GM12892 (cell line): ENCODE data around the gene IPO5.

Experiments
- POLR2A ChIP-seq: IDR thresholded peaks from 2 replicates; pipeline ENCODE4 v1.6.1; 2011; ENCODE audit warnings: low read depth, low read length, control low read depth
- POLR2AphosphoS5 ChIP-seq: IDR thresholded peaks from 2 replicates; pipeline ENCODE4 v1.6.1; 2011; ENCODE audit warnings: low read depth, low read length, control low read depth
- TAF1 ChIP-seq: IDR thresholded peaks from 2 replicates; pipeline ENCODE4 v1.6.1; 2011; ENCODE audit warnings: low read depth, mild to moderate bottlenecking, control low read depth, low read length, borderline replicate concordance

GRCh38 chr13:97932647-97933046 lies 20.8 kb upstream of the IPO5 start:
- TF ChIP-seq POLR2A (no peak), POLR2AphosphoS5 (no peak), TAF1 (no peak)
